HCT116 (cell line): Measurements from ENCODE around the gene NEMP1.

Experiments
- CEBPB ChIP-seq: IDR thresholded peaks from 2 replicates; pipeline ENCODE4 v1.6.1; 2012; ENCODE audit warnings: low read depth
- CTCF ChIP-seq, 3 experiments: fragments of 200-600 bp in 1 of 3; sonication (generic) in 1 of 3; IDR thresholded peaks in 2 of 3; conservative IDR thresholded peaks in 1 of 3; 2 replicates each; pipeline ENCODE4 v1.5.1; 2012 to 2017; ENCODE audit warnings: low read depth in 2 of 3, low read length in 2 of 3, antibody characterized with exemption in 1 of 3, borderline replicate concordance in 1 of 3, control low read depth in 1 of 3, mild to moderate bottlenecking in 1 of 3, mixed read lengths in 1 of 3, mixed run types in 1 of 3, moderate library complexity in 1 of 3; ENCODE audit not compliant: insufficient read depth in 1 of 3
- EZH2phosphoT487 ChIP-seq: fragments of 200-600 bp; IDR thresholded peaks from 2 replicates; pipeline ENCODE4 v1.6.1; 2018; ENCODE audit warnings: antibody characterized with exemption, borderline replicate concordance
- SIN3A ChIP-seq: IDR thresholded peaks from 2 replicates; pipeline ENCODE4 v1.6.1; 2012; ENCODE audit warnings: low read depth
- ZFX ChIP-seq: fragments of 450-650 bp; IDR thresholded peaks from 2 replicates; pipeline ENCODE4 v1.6.1; 2017

GRCh38 chr12:57124261-57124877, 45.8 kb upstream of the NEMP1 start:
- peak; percentile 88 to 94 (median 92) for TF ChIP-seq CTCF (IDR thresholded peaks at IDR 0.05 in 2 of 3, conservative IDR thresholded peaks at IDR 0.05 in 1 of 3; ENCODE audit: borderline replicate concordance in 1 of 3, insufficient read depth in 1 of 3, low read depth in 2 of 3, low read length in 2 of 3)
- TF ChIP-seq ZFX = no peak
- no peak for TF ChIP-seq CEBPB
- no peak for TF ChIP-seq SIN3A
- no peak for TF ChIP-seq EZH2phosphoT487
